PC-3 (cell line): ENCODE results near the gene E2F3. TPM values are rescaled to one million over a fixed set of nuclear protein-coding genes. Genes with fewer than 3 reads are reported as not detected.

Experiments
- ATAC-seq: fragments of 200-7000 bp; cut with Tn5 transposase; 2 replicates; pipeline ENCODE4 v1.9.1; 2020; ENCODE audit warnings: mild to moderate bottlenecking, moderate library complexity
- BruUV-seq: library from RNA; stranded (reverse); fragments of 400-500 nt; replicated peaks from 2 replicates; lab custom pipeline; 2021; lab: Mats Ljungman, UMichigan
- CTCF ChIA-PET: fragments of 300-600 bp; sonication (Branson Sonifier 250); formaldehyde crosslinking; loops from one replicate; lab custom pipeline; 2022; ENCODE audit warnings: antibody characterized with exemption; lab: Charles Lee
- POLR2A ChIA-PET: fragments of 300-600 bp; sonication (Branson Sonifier 250); formaldehyde crosslinking; loops from one replicate; lab custom pipeline; 2022; ENCODE audit warnings: antibody characterized with exemption; ENCODE audit not compliant: unreplicated experiment; lab: Charles Lee
- DNase-seq: peaks from one replicate; pipeline ENCODE4 v3.0.0-alpha.2; 2015
- H2AFZ ChIP-seq: fragments of 300-600 bp; sonication (generic); 2 replicates; pipeline ENCODE4 v1.6.0; 2016; ENCODE audit warnings: antibody characterized with exemption, low read length
- H3F3A ChIP-seq: fragments of 300-600 bp; sonication (generic); one replicate; pipeline ENCODE4 v1.6.0; 2017; ENCODE audit warnings: antibody characterized with exemption, low read length, control low read depth, mild to moderate bottlenecking; ENCODE audit not compliant: unreplicated experiment
- H3K27ac ChIP-seq: fragments of 300-600 bp; sonication (generic); 2 replicates; pipeline ENCODE4 v1.5.1; 2016; ENCODE audit warnings: mild to moderate bottlenecking, low read length
- H3K27me3 ChIP-seq: fragments of 300-600 bp; sonication (generic); 2 replicates; pipeline ENCODE4 v1.6.1; 2016; ENCODE audit warnings: low read length, mixed read lengths
- H3K36me3 ChIP-seq: fragments of 300-600 bp; sonication (generic); 2 replicates; pipeline ENCODE4 v1.6.1; 2016; ENCODE audit warnings: low read depth, mixed run types, low read length, mixed read lengths
- H3K4me1 ChIP-seq: fragments of 300-600 bp; sonication (generic); 2 replicates; pipeline ENCODE4 v1.5.1; 2016; ENCODE audit warnings: low read length; ENCODE audit not compliant: insufficient read depth
- H3K4me2 ChIP-seq: fragments of 300-600 bp; sonication (generic); 2 replicates; pipeline ENCODE4 v1.6.0; 2016; ENCODE audit warnings: low read length
- H3K4me3 ChIP-seq: fragments of 300-600 bp; sonication (generic); 2 replicates; pipeline ENCODE4 v1.5.1; 2016; ENCODE audit warnings: mild to moderate bottlenecking, low read length, mixed read lengths
- H3K79me2 ChIP-seq: fragments of 300-600 bp; sonication (generic); 2 replicates; pipeline ENCODE4 v1.6.1; 2017; ENCODE audit warnings: low read length, mixed read lengths
- H3K9ac ChIP-seq: fragments of 300-600 bp; sonication (generic); 2 replicates; pipeline ENCODE4 v1.6.0; 2016; ENCODE audit warnings: mild to moderate bottlenecking, low read length
- H3K9me2 ChIP-seq: fragments of 300-600 bp; sonication (generic); replicated peaks from 2 replicates; pipeline ENCODE4 v1.6.1; 2016; ENCODE audit warnings: mixed run types, low read length, mixed read lengths
- H3K9me3 ChIP-seq: fragments of 300-600 bp; sonication (generic); 2 replicates; pipeline ENCODE4 v1.6.1; 2016; ENCODE audit warnings: low read length, mixed read lengths
- H4K20me1 ChIP-seq: fragments of 300-600 bp; sonication (generic); 2 replicates; pipeline ENCODE4 v1.6.1; 2016; ENCODE audit warnings: low read length, mixed read lengths
- CTCF ChIP-seq: fragments of 300-600 bp; sonication (generic); conservative IDR thresholded peaks from 2 replicates; pipeline ENCODE4 v1.5.1; 2017; ENCODE audit warnings: antibody characterized with exemption, low read depth, mild to moderate bottlenecking, low read length
- EZH2 ChIP-seq: fragments of 300-600 bp; sonication (generic); IDR thresholded peaks from one replicate; pipeline ENCODE4 v1.6.1; 2017; ENCODE audit warnings: antibody characterized with exemption, mild to moderate bottlenecking, low read length; ENCODE audit not compliant: unreplicated experiment
- EZH2phosphoT487 ChIP-seq: fragments of 300-600 bp; sonication (generic); IDR thresholded peaks from 2 replicates; pipeline ENCODE4 v1.6.1; 2018; ENCODE audit warnings: mild to moderate bottlenecking, antibody characterized with exemption, low read length, borderline replicate concordance
- intact Hi-C: fragments of 100-400 bp; cut with micrococcal nuclease; formaldehyde crosslinking; loops from 2 replicates; pipeline ENCODE4 v1.9.0; 2023
- total RNA-seq: library from RNA; depleted of rRNA; stranded (reverse); fragments of >200 nt; gene quantifications from 2 replicates; pipeline ENCODE4 v1.2.3, GENCODE V29; 2014

The E2F3 gene
- total RNA-seq, 1 experiment from 2014 or later: 8.8 TPM

GRCh38 chr6:20534295-20535262 lies 132.9 kb downstream of the E2F3 start, which contains the start of gene CDKAL1:
TSS of gene CDKAL1 (plus strand) at chr6:20534457. CDS start at chr6:20546351, 11,894 bp downstream.
- H4K20me1 ChIP-seq: no peaks in the 10 kb centered on the region
- peak within 1 kb of the TSS; percentile 89 for H3K4me3 ChIP-seq
- H3K27ac ChIP-seq: peak within 1 kb of the TSS; percentile 48
- intact Hi-C loops: loop anchor here (10.0 kb wide), 1 partner anchor 320 kb away; the partner anchor contains the start of gene MBOAT1
- ChIA-PET POLR2A (interaction anchor here (0.6 kb wide), 1 partner anchor 121 kb away, joined by 3 read pairs; no protein-coding TSS in a partner anchor), CTCF (no interaction called here)
- peak within 1 kb of the TSS; percentile 89 for H3K9ac ChIP-seq
- TF ChIP-seq CTCF (no peak), EZH2phosphoT487 (no peak), EZH2 (no peak)
- peaks cover 51% of the 10 kb centered on the region for H3K79me2 ChIP-seq
- H3K4me2 ChIP-seq: peak within 1 kb of the TSS; percentile 86
- TSS peak; percentile 73 for BruUV-seq
- no peaks in the 10 kb centered on the region for H3K9me2 ChIP-seq
- peak within 1 kb of the TSS; percentile 85 for H2AFZ ChIP-seq
- H3F3A ChIP-seq: no peaks in the 10 kb centered on the region
- DNase-seq: peak; percentile 93
- ATAC-seq: peak; percentile 81
- H3K4me1 ChIP-seq: peaks cover 13% of the 10 kb centered on the region
- H3K27me3 ChIP-seq: no peaks in the 10 kb centered on the region
- H3K36me3 ChIP-seq: no peaks in the 10 kb centered on the region
- no peaks in the 10 kb centered on the region for H3K9me3 ChIP-seq

DNA sequence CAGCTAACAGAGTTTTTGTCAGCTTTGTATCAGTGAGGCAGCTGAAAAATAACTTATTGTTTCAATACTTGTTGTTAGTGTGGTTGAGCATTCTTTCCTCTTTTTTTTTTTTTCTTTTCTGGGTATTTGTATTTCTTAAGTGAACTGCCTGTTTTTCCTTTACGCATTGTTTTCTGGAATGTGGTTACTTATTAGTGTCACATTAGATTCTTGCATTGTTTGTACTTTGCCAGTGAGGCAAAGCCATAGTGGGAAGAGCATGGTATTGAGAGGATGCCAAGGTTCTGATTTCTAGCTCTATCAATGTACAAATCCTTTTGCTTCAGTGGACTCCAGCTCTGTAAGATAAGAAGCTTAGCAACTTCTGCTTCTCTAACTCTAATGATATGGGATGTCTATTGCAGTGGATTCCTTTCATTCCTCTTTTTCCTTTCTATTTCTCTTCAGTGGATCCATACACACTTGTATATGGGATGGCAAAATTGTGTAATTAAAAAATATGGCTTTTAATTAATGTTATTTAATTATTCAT lies 136.5 kb downstream of the E2F3 start:
- no TSS peak for BruUV-seq
- no peak overlapping the region for H3K4me3 ChIP-seq
- DNase-seq (no peak), ATAC-seq (no peak)
- H3F3A ChIP-seq: peaks cover 12% of the 10 kb centered on the region
- intact Hi-C loops: loop anchor here (10.0 kb wide), 1 partner anchor 323 kb away; the partner anchor contains the start of gene MBOAT1
- no peaks in the 10 kb centered on the region for H3K27me3 ChIP-seq
- peaks cover 69% of the 10 kb centered on the region for H3K79me2 ChIP-seq
- TF ChIP-seq CTCF: no peak
- H4K20me1 ChIP-seq: no peaks in the 10 kb centered on the region
- H2AFZ ChIP-seq: no peak overlapping the region
- H3K4me1 ChIP-seq: peaks cover 30% of the 10 kb centered on the region
- H3K9me3 ChIP-seq: no peaks in the 10 kb centered on the region
- no peaks in the 10 kb centered on the region for H3K9me2 ChIP-seq
- H3K36me3 ChIP-seq: peaks cover 14% of the 10 kb centered on the region
- no peak overlapping the region for H3K9ac ChIP-seq
- ChIA-PET CTCF (interaction anchor here (0.5 kb wide), 1 partner anchor 23 kb away, joined by 10 read pairs; no protein-coding TSS in a partner anchor), POLR2A (no interaction called here)
- no peak overlapping the region for H3K4me2 ChIP-seq
- no peak overlapping the region for H3K27ac ChIP-seq
